Neuronal stem cell (in vitro differentiated cells): ENCODE results near the gene CWC27.

Source experiments
- DNase-seq: peaks from one replicate; pipeline ENCODE4 v3.0.0-alpha.2; 2013; ENCODE audit warnings: low spot score
- H2AFZ ChIP-seq: one replicate; pipeline ENCODE4 v1.6.1; 2013; ENCODE audit warnings: mild to moderate bottlenecking, low read length, inconsistent platforms
- H2AK5ac ChIP-seq: 2 replicates; pipeline ENCODE4 v1.6.1; 2013; ENCODE audit warnings: low read depth, mild to moderate bottlenecking, inconsistent platforms, low read length, moderate library complexity, mixed read lengths
- H2BK120ac ChIP-seq: 2 replicates; pipeline ENCODE4 v1.6.1; 2013; ENCODE audit warnings: low read depth, mild to moderate bottlenecking, inconsistent platforms, low read length, moderate library complexity, mixed read lengths
- H2BK12ac ChIP-seq: one replicate; pipeline ENCODE4 v1.6.1; 2013; ENCODE audit warnings: low read length, inconsistent platforms
- H2BK15ac ChIP-seq: 2 replicates; pipeline ENCODE4 v1.6.1; 2013; ENCODE audit warnings: mild to moderate bottlenecking, low read length, inconsistent platforms, mixed read lengths
- H2BK5ac ChIP-seq: one replicate; pipeline ENCODE4 v1.6.1; 2013; ENCODE audit warnings: inconsistent platforms, mild to moderate bottlenecking, low read length, moderate library complexity
- H3K14ac ChIP-seq: one replicate; pipeline ENCODE4 v1.6.1; 2013; ENCODE audit warnings: low read length, inconsistent platforms
- H3K18ac ChIP-seq: 2 replicates; pipeline ENCODE4 v1.6.1; 2013; ENCODE audit warnings: low read length, inconsistent platforms
- H3K23ac ChIP-seq: 2 replicates; pipeline ENCODE4 v1.6.1; 2013; ENCODE audit warnings: low read depth, mild to moderate bottlenecking, mixed read lengths, low read length, inconsistent platforms; ENCODE audit not compliant: poor library complexity
- H3K27ac ChIP-seq: replicated peaks from 3 replicates; pipeline ENCODE4 v1.5.1; 2013; ENCODE audit warnings: low read length, inconsistent platforms
- H3K27me3 ChIP-seq, 3 experiments: 2 replicates each; pipeline ENCODE4 v1.6.1; 2013; ENCODE audit warnings: low read length in 3 of 3, mild to moderate bottlenecking in 2 of 3, inconsistent platforms in 1 of 3, low read depth in 1 of 3, mixed read lengths in 1 of 3, moderate library complexity in 1 of 3; ENCODE audit not compliant: control insufficient read depth in 3 of 3, insufficient read depth in 3 of 3
- H3K36me3 ChIP-seq, 2 donors: replicated peaks in 1 of 2; 2 replicates each; pipeline ENCODE4 v1.6.1; 2013; ENCODE audit warnings: low read length in 2 of 2; ENCODE audit not compliant: control insufficient read depth in 2 of 2, insufficient read depth in 2 of 2
- H3K4ac ChIP-seq: 2 replicates; pipeline ENCODE4 v1.6.1; 2013; ENCODE audit warnings: inconsistent platforms, mild to moderate bottlenecking, low read length, moderate library complexity
- H3K4me1 ChIP-seq, 2 donors: 1 replicate in 1 of 2; 2 replicates in 1 of 2; pipeline ENCODE4 v1.6.1; 2013; ENCODE audit warnings: low read length in 2 of 2, low read depth in 1 of 2; ENCODE audit not compliant: control insufficient read depth in 2 of 2, insufficient read depth in 1 of 2
- H3K4me2 ChIP-seq: one replicate; pipeline ENCODE4 v1.6.1; 2013; ENCODE audit warnings: mild to moderate bottlenecking, low read length, inconsistent platforms; ENCODE audit not compliant: insufficient read depth, poor library complexity, severe bottlenecking
- H3K4me3 ChIP-seq, 2 donors: 2 replicates each; pipeline ENCODE4 v1.5.1; 2013; ENCODE audit warnings: low read length in 2 of 2, mild to moderate bottlenecking in 2 of 2, inconsistent platforms in 1 of 2, moderate library complexity in 1 of 2
- H3K79me1 ChIP-seq: one replicate; pipeline ENCODE4 v1.6.1; 2013; ENCODE audit warnings: low read depth, mild to moderate bottlenecking, inconsistent platforms, low read length, moderate library complexity
- H3K9ac ChIP-seq: one replicate; pipeline ENCODE4 v1.6.1; 2013; ENCODE audit warnings: mild to moderate bottlenecking, low read depth, low read length, inconsistent platforms; ENCODE audit not compliant: poor library complexity
- H3K9me3 ChIP-seq, 2 donors: replicated peaks in 1 of 2; 2 replicates each; pipeline versions ENCODE3 to v1.6.1; 2013; ENCODE audit warnings: low read length in 2 of 2, mild to moderate bottlenecking in 2 of 2, inconsistent platforms in 1 of 2, low read depth in 1 of 2, mixed read lengths in 1 of 2, moderate library complexity in 1 of 2; ENCODE audit not compliant: control insufficient read depth in 2 of 2, insufficient read depth in 1 of 2
- H4K8ac ChIP-seq: one replicate; pipeline ENCODE4 v1.6.1; 2013; ENCODE audit warnings: low read depth, mild to moderate bottlenecking, inconsistent platforms, low read length, moderate library complexity
- H4K91ac ChIP-seq: one replicate; pipeline ENCODE4 v1.6.1; 2013; ENCODE audit warnings: low read length, low read depth, mild to moderate bottlenecking, inconsistent platforms; ENCODE audit not compliant: poor library complexity
- WGBS, 2 donors: extraction: QIAGEN DNeasy Blood & Tissue Kit; methylation state at CpG; one replicate each; pipeline ENCODE4 v1.1.7; 2013; ENCODE audit warnings: missing lambda C conversion rate in 2 of 2, mixed read lengths in 1 of 2; ENCODE audit not compliant: insufficient read length in 2 of 2, insufficient replicate concordance in 1 of 2; ENCODE audit errors: extremely low coverage in 2 of 2; 5-methylcytosine and 5-hydroxymethylcytosine counted together

CWC27 gene

GRCh38 chr5:64987768-64988167, 219.0 kb downstream of the CWC27 start:
- no peak overlapping the region for H2AFZ ChIP-seq
- no peak overlapping the region for H2BK5ac ChIP-seq
- no peak overlapping the region for H2AK5ac ChIP-seq
- no peak overlapping the region for H3K18ac ChIP-seq
- no peak overlapping the region for H3K14ac ChIP-seq
- no peak overlapping the region for H3K4me3 ChIP-seq
- H3K9me3 ChIP-seq, result no peaks in the 10 kb centered on the region
- no peak overlapping the region for H2BK15ac ChIP-seq
- H3K4me2 ChIP-seq, result no peak overlapping the region
- no peaks in the 10 kb centered on the region for H3K79me1 ChIP-seq
- H3K36me3 ChIP-seq, result no peaks in the 10 kb centered on the region
- WGBS, 2 donors, result no CpG with 5 or more reads among the region's 1 CpG
- H3K27ac ChIP-seq, result no peak overlapping the region
- no peaks in the 10 kb centered on the region for H3K27me3 ChIP-seq
- no peak overlapping the region for H3K23ac ChIP-seq
- H4K91ac ChIP-seq, result no peak overlapping the region
- no peaks in the 10 kb centered on the region for H3K4me1 ChIP-seq
- DNase-seq, result no peak
- no peak overlapping the region for H3K9ac ChIP-seq
- no peak overlapping the region for H3K4ac ChIP-seq
- no peak overlapping the region for H4K8ac ChIP-seq
- H2BK12ac ChIP-seq, result no peak overlapping the region
- no peak overlapping the region for H2BK120ac ChIP-seq

GRCh38 chr5:65009207-65009606, 240.5 kb downstream of the CWC27 start:
- H2BK15ac ChIP-seq, result no peak overlapping the region
- H3K4me3 ChIP-seq, result no peak overlapping the region
- H4K91ac ChIP-seq, result no peak overlapping the region
- H3K4me1 ChIP-seq, result peaks cover 0 to 1% of the 10 kb centered on the region in 2 donors
- no peak overlapping the region for H2BK12ac ChIP-seq
- no peak overlapping the region for H2BK5ac ChIP-seq
- no peak overlapping the region for H2AK5ac ChIP-seq
- no peak overlapping the region for H2BK120ac ChIP-seq
- DNase-seq, result no peak
- no peak overlapping the region for H3K14ac ChIP-seq
- H3K4ac ChIP-seq, result no peak overlapping the region
- H3K79me1 ChIP-seq, result peaks cover 1% of the 10 kb centered on the region
- WGBS, 2 donors, result no CpG with 5 or more reads among the region's 1 CpG
- no peak overlapping the region for H4K8ac ChIP-seq
- H3K27ac ChIP-seq, result no peak overlapping the region
- H3K4me2 ChIP-seq, result no peak overlapping the region
- H2AFZ ChIP-seq, result no peak overlapping the region
- H3K18ac ChIP-seq, result no peak overlapping the region
- no peaks in the 10 kb centered on the region for H3K27me3 ChIP-seq
- H3K23ac ChIP-seq, result no peak overlapping the region
- H3K9ac ChIP-seq, result no peak overlapping the region
- no peaks in the 10 kb centered on the region for H3K36me3 ChIP-seq
- no peaks in the 10 kb centered on the region for H3K9me3 ChIP-seq

- Histone ChIP-seq H4K8ac (no peak overlapping the region), H2BK12ac (no peak overlapping the region), H3K9me3 (no peaks in the 10 kb centered on the region), H2BK120ac (no peak overlapping the region), H3K9ac (no peak overlapping the region), H3K4me3 (no peak overlapping the region), H2BK15ac (no peak overlapping the region), H2BK5ac (no peak overlapping the region), H3K27ac (no peak overlapping the region), H3K14ac (no peak overlapping the region), H3K4me1 (peaks cover 4 to 6% of the 10 kb centered on the region in 2 donors), H2AK5ac (no peak overlapping the region), H3K27me3 (no peaks in the 10 kb centered on the region), H2AFZ (no peak overlapping the region), H3K4me2 (no peak overlapping the region), H3K4ac (no peak overlapping the region), H3K18ac (no peak overlapping the region), H4K91ac (no peak overlapping the region), H3K36me3 (no peaks in the 10 kb centered on the region), H3K79me1 (no peaks in the 10 kb centered on the region), H3K23ac (no peak overlapping the region)
- DNase-seq, result no peak
- WGBS, 2 donors, result no CpG with 5 or more reads among the region's 1 CpG
These were observed 242.1 kb downstream of the CWC27 start for GRCh38 chr5:65010841-65011240.

DNA sequence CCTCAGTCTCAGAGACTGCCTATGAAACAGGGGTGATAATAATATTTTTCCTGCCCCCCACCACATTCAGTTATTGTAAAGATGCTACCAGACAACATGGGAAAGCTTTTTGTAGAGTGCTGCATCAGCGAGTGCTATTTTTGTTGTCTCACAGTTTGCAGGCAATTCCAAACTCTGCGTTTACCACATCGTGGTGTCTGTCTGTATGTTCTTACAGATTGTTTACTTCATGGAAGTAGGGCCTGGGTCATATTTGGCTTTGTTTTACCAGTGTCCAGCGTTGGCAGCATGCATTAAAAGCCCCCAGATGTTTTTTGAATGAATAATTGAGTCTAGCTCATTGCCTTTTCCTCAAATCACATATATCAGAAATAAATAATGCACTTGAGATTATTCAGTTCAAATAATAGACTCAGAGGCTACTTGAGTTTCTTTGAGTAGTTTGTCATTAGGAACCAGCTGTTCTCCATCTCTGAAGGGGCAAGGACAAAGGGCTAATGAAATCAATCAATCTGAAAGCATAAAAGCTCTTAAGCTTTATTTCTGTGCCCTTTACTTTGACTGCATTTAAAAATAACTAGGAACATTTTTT, 243.7 kb downstream of the CWC27 start:
- no peak for DNase-seq
- H4K8ac ChIP-seq, result no peak overlapping the region
- WGBS, 2 donors, result no CpG with 5 or more reads among the region's 4 CpGs

More for the DNA sequence above, 243.7 kb downstream of the CWC27 start:
- Histone ChIP-seq H3K4ac (no peak overlapping the region), H4K91ac (no peak overlapping the region), H3K4me1 (peaks cover 4 to 6% of the 10 kb centered on the region in 2 donors), H2BK12ac (no peak overlapping the region), H2BK15ac (no peak overlapping the region), H3K23ac (no peak overlapping the region), H2AK5ac (no peak overlapping the region), H2BK120ac (no peak overlapping the region), H2BK5ac (no peak overlapping the region), H3K14ac (no peak overlapping the region), H3K79me1 (no peaks in the 10 kb centered on the region), H3K18ac (no peak overlapping the region), H3K9me3 (no peaks in the 10 kb centered on the region), H3K9ac (no peak overlapping the region), H3K4me2 (no peak overlapping the region), H3K27me3 (no peaks in the 10 kb centered on the region), H3K36me3 (no peaks in the 10 kb centered on the region), H2AFZ (no peak overlapping the region), H3K27ac (no peak overlapping the region), H3K4me3 (no peak overlapping the region)
